SU-DHL-6 (cell line): ENCODE results near the gene ABCD2.
"Not testable (repeated sequence)": the region's sequence is repeated elsewhere in the genome, so short reads cannot be mapped to it uniquely, and the experiment has no call there.

Experiments used
- H2AFZ ChIP-seq: fragments of 200-600 bp; sonication (generic); 2 replicates; pipeline ENCODE4 v1.6.1; 2014; ENCODE audit warnings: low read depth, mild to moderate bottlenecking, moderate library complexity, mixed read lengths, antibody characterized with exemption, low read length; ENCODE audit not compliant: severe bottlenecking
- H3F3A ChIP-seq: fragments of 200-600 bp; shearing (Covaris generic); 2 replicates; pipeline ENCODE4 v1.6.0; 2016; ENCODE audit warnings: antibody characterized with exemption, mild to moderate bottlenecking; ENCODE audit not compliant: insufficient read depth
- H3K27ac ChIP-seq: fragments of 200-600 bp; sonication (generic); 2 replicates; pipeline ENCODE4 v1.5.1; 2016; ENCODE audit warnings: low read depth, mild to moderate bottlenecking, low read length, moderate library complexity, mixed read lengths
- H3K27me3 ChIP-seq: fragments of 200-600 bp; sonication (generic), shearing (Covaris generic); 2 replicates; pipeline ENCODE4 v1.6.0; 2014; ENCODE audit warnings: mild to moderate bottlenecking, low read length
- H3K36me3 ChIP-seq: fragments of 200-600 bp; sonication (generic); 2 replicates; pipeline ENCODE4 v1.6.1; 2014; ENCODE audit warnings: mild to moderate bottlenecking, low read length, mixed read lengths
- H3K4me2 ChIP-seq: fragments of 300-600, 200-600 bp; shearing (Covaris generic), sonication (generic); 2 replicates; pipeline ENCODE4 v1.6.0; 2014; ENCODE audit warnings: low read length, low read depth, mild to moderate bottlenecking; ENCODE audit not compliant: poor library complexity, severe bottlenecking
- H3K4me3 ChIP-seq: fragments of 200-600 bp; sonication (generic); 2 replicates; pipeline ENCODE4 v1.5.1; 2014; ENCODE audit warnings: antibody characterized with exemption, low read length, mild to moderate bottlenecking, mixed read lengths; ENCODE audit not compliant: insufficient read depth, poor library complexity, severe bottlenecking
- H3K79me2 ChIP-seq: fragments of 200-600 bp; sonication (generic); 2 replicates; pipeline ENCODE4 v1.6.1; 2014; ENCODE audit warnings: mild to moderate bottlenecking, low read length, moderate library complexity; ENCODE audit not compliant: insufficient read depth
- H3K9ac ChIP-seq: fragments of 200-600 bp; sonication (generic); 2 replicates; pipeline ENCODE4 v1.7.0; 2014; ENCODE audit warnings: mild to moderate bottlenecking, low read length
- H3K9me2 ChIP-seq: fragments of 200-600 bp; sonication (generic); replicated peaks from 2 replicates; pipeline ENCODE4 v1.6.1; 2014; ENCODE audit warnings: low read length; ENCODE audit not compliant: insufficient read depth
- H3K9me3 ChIP-seq: fragments of 200-600 bp; sonication (generic); 2 replicates; pipeline ENCODE4 v1.6.1; 2014; ENCODE audit warnings: low read length, mixed read lengths; ENCODE audit not compliant: insufficient read depth
- H4K20me1 ChIP-seq: fragments of 200-600 bp; sonication (generic); 2 replicates; pipeline ENCODE4 v1.6.1; 2014; ENCODE audit warnings: low read depth, mild to moderate bottlenecking, antibody characterized with exemption, low read length, moderate library complexity, mixed read lengths
- CTCF ChIP-seq: fragments of 200-600 bp; sonication (generic); IDR thresholded peaks from one replicate; pipeline ENCODE4 v1.5.1; 2017; ENCODE audit warnings: antibody characterized with exemption, mild to moderate bottlenecking, low read length, moderate library complexity; ENCODE audit not compliant: insufficient read depth, poor library complexity, severe bottlenecking
- EZH2phosphoT487 ChIP-seq: fragments of 200-600 bp; sonication (generic), shearing (Covaris generic); conservative IDR thresholded peaks from 2 replicates; pipeline ENCODE4 v1.6.1; 2018; ENCODE audit warnings: mild to moderate bottlenecking, antibody characterized with exemption, low read length, moderate library complexity, mixed read lengths

ABCD2 gene

GRCh38 chr12:39572551-39572950 is 47.1 kb downstream of the ABCD2 start:
- Histone ChIP-seq H3K27me3 (no peaks in the 10 kb centered on the region), H3K9me2 (no peaks in the 10 kb centered on the region), H3F3A (no peaks in the 10 kb centered on the region), H3K4me2 (no peak overlapping the region), H3K27ac (no peak overlapping the region), H3K9me3 (no peaks in the 10 kb centered on the region), H3K9ac (no peak overlapping the region), H3K36me3 (no peaks in the 10 kb centered on the region), H4K20me1 (no peaks in the 10 kb centered on the region), H3K4me3 (no peak overlapping the region), H3K79me2 (no peaks in the 10 kb centered on the region), H2AFZ (no peak overlapping the region)
- no peak for TF ChIP-seq EZH2phosphoT487
- no peak for TF ChIP-seq CTCF

DNA sequence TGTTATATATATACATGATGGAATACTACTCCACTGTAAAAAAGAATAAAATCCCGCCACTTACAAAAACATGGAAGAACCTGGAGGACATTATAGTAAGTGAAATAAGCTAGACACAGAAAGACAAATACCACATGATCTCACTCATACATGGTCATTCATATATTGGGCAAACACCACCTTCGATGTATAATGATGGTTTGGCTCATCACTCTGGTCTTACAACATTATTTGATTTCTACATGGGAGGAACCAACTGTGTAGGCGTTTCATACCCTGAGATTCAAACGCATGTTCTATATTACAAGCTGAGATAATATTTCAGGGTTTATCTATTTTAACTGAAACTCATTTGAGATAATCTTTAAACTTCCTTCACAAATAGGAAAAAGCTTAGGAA is 48.3 kb downstream of the ABCD2 start:
- Histone ChIP-seq H3K4me2 (no peak overlapping the region), H3K36me3 (no peaks in the 10 kb centered on the region), H4K20me1 (no peaks in the 10 kb centered on the region), H3K9me2 (no peaks in the 10 kb centered on the region), H3K27ac (no peak overlapping the region), H3F3A (no peaks in the 10 kb centered on the region), H3K9me3 (no peaks in the 10 kb centered on the region), H2AFZ (no peak overlapping the region), H3K27me3 (no peaks in the 10 kb centered on the region), H3K4me3 (no peak overlapping the region), H3K9ac (no peak overlapping the region), H3K79me2 (no peaks in the 10 kb centered on the region)
- no peak for TF ChIP-seq EZH2phosphoT487
- TF ChIP-seq CTCF, result no peak

GRCh38 chr12:39553476-39553875 is 66.1 kb downstream of the ABCD2 start:
- no peaks in the 10 kb centered on the region for H3K27me3 ChIP-seq
- no peaks in the 10 kb centered on the region for H3K36me3 ChIP-seq
- no peak overlapping the region for H3K4me2 ChIP-seq
- no peak overlapping the region for H3K9ac ChIP-seq
- H3K27ac ChIP-seq, result no peak overlapping the region
- H2AFZ ChIP-seq, result no peak overlapping the region
- H3K9me3 ChIP-seq, result no peaks in the 10 kb centered on the region
- no peaks in the 10 kb centered on the region for H3K79me2 ChIP-seq
- H4K20me1 ChIP-seq, result no peaks in the 10 kb centered on the region; the same call in 1 of the 2 replicates
- H3K9me2 ChIP-seq, result no peaks in the 10 kb centered on the region
- no peaks in the 10 kb centered on the region for H3F3A ChIP-seq
- H3K4me3 ChIP-seq, result no peak overlapping the region
- TF ChIP-seq CTCF (no peak), EZH2phosphoT487 (no peak)

GRCh38 chr12:39544211-39544610 is 75.4 kb downstream of the ABCD2 start:
- not testable (repeated sequence) for H3K36me3 ChIP-seq, H3K9ac ChIP-seq, H3K27me3 ChIP-seq, H3F3A ChIP-seq, H3K4me2 ChIP-seq, H3K4me3 ChIP-seq, H4K20me1 ChIP-seq, H3K27ac ChIP-seq, H3K9me3 ChIP-seq, H3K79me2 ChIP-seq, H3K9me2 ChIP-seq, H2AFZ ChIP-seq
